Frontal cortex (tissue), 4 donors: Measurements from ENCODE around the gene KLHL22. TPM values are rescaled to one million over a fixed set of nuclear protein-coding genes. Genes with fewer than 3 reads are reported as not detected.
"Not testable (repeated sequence)": the region's sequence is repeated elsewhere in the genome, so short reads cannot be mapped to it uniquely, and the experiment has no call there.

Experiments
- DNase-seq, 2 donors: peaks; one replicate each; pipeline ENCODE4 v3.0.0; 2012; ENCODE audit warnings: low spot score in 2 of 2
- FAIRE-seq: peaks from 2 replicates; lab custom pipeline; 2012; peaks lifted over from hg19 to GRCh38; lab: Jason Lieb, UNC
- total RNA-seq: library from RNA; depleted of rRNA; stranded (reverse); fragments of >200 nt; gene quantifications from one replicate; pipeline ENCODE4 v1.2.3, GENCODE V29; 2014
- donor health status: control.
- donor health status: control.
- donor health status: control.

The KLHL22 gene
- total RNA-seq, 1 donor from 2014 or later, result 46.9 TPM

DNA sequence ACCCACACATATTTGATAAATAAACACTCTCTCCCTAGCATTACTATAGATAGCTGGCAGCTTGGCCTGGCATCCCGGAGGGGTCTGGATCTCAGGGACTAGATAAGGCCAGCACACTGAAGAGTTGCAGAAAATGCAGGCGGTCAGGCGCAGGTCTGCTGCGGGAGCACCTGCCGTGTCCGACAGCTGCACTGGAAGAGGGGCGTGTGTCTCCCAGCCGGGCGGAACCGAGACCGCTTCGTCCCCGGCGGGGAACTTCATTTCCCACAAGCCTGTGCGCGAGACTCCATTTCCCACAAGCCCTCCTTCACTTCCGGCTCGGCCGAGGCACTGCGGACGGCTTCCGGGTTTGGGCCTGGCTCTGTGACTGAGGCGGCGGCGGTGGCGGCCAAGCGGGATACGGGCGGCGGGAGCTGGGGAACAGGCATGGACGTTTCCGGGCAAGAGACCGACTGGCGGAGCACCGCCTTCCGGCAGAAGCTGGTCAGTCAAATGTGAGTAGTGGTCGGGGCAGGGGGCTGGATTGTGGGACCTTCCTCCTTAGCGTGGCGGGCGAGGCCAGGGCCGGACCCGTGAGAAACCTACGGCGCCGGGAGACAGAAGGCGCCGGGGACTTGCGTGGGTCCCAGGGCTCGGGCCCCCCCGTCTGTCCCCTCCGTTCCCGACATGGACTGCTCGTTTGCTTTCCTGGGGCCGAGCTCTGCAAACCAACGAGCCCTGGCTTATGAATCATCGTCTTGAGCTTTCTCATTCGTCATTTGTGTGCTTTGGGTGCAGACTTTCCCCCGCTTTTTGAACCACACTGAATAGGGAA is 11.9 kb upstream of the KLHL22 start, which contains the start of gene MED15:
Gene MED15, plus strand, starts transcription at position 358 of the 814 bp plus-strand sequence. Its CDS starts 69 bp downstream, at position 427.
- FAIRE-seq (no peak), DNase-seq (peak; percentile 73 to 83)

- FAIRE-seq, result no peak
Measured at GRCh38 chr22:20506543-20507252, 11.1 kb upstream of the KLHL22 start.

DNA sequence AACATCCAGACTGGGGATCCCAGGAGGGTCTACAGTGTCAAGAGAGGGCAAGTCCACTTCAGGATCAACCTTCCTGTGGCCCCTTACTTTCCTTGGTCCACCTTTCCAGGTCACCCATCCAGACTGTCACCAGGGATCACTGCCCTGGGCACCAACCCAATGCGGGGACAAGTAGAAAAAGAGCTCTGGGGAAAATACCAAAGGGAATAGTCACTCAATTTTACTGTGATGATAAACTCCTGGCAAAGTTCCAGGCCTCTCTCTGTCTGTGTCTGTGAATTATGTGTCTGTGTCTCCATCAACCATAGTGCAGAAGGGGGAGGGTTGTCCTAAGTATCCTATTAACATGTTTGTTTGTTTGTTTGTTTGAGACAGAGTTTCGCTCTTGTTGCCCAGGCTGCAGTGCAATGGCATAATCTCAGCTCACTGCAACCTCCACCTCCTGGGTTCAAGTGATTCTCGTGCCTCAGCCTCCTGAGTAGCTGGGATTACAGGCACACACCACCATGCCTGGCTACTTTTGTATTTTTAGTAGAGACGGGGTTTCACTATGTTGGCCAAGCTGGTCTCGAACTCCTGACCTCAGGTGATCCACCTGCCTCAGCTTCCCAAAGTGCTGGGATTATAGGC is 8.8 kb upstream of the KLHL22 start:
- FAIRE-seq, DNase-seq: not testable (repeated sequence)

More at GRCh38 chr22:20506543-20507252, 11.1 kb upstream of the KLHL22 start:
- no peak for DNase-seq

DNA sequence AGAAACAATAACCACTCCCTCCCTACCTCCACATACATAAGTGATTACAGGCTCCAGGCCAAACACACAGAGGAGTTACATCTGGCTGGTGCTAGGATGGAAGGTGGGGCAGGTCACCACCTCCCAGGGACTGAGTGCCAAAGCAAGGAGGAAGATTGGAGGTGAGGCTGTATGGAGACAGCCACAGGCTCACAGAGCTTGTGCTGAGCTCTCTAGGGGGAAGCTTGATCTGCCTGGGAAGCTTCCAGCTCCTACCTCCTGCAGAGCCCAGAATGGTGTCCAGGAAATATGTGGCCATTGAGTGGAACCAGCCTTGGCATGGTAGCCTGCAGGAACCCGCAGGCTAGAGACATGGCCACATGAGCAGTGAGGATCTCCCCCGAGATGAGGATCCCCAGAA is 8.2 kb upstream of the KLHL22 start:
- no peak for DNase-seq

GRCh38 chr22:20499769-20500168 is 4.2 kb upstream of the KLHL22 start:
- no peak for FAIRE-seq
- DNase-seq, result no peak

More for the DNA sequence above, 8.2 kb upstream of the KLHL22 start:
- FAIRE-seq, result no peak

- DNase-seq (no peak), FAIRE-seq (no peak)
Measured at GRCh38 chr22:20498913-20499312, 3.3 kb upstream of the KLHL22 start.

- DNase-seq (no peak), FAIRE-seq (no peak)
Measured at GRCh38 chr22:20497426-20497825, 1.8 kb upstream of the KLHL22 start.

- DNase-seq, result peak; percentile 97
- FAIRE-seq, result no peak
Measured at GRCh38 chr22:20495861-20496681, 476 bp upstream of the KLHL22 start.

- DNase-seq, result no peak
- no peak for FAIRE-seq
Measured at GRCh38 chr22:20491346-20491745, 4.2 kb downstream of the KLHL22 start.

DNA sequence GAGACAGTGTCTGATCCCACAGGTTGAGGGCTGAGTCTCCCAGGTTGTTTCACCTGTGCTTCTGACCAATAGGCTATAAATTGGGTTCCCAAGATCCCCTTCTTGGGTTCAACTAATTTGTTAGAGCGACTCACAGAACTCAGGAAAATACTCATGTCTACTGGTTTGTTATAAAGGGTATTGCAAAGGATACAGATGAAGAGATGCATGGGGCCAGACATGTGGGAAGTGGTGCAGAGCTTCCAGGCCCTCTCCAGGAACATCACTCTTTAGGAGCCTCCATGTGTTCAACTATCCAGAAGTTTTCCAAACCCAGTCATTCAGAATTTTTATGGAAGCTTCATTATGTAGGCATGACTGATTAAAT is 4.7 kb downstream of the KLHL22 start:
- FAIRE-seq, result no peak
- no peak for DNase-seq

DNA sequence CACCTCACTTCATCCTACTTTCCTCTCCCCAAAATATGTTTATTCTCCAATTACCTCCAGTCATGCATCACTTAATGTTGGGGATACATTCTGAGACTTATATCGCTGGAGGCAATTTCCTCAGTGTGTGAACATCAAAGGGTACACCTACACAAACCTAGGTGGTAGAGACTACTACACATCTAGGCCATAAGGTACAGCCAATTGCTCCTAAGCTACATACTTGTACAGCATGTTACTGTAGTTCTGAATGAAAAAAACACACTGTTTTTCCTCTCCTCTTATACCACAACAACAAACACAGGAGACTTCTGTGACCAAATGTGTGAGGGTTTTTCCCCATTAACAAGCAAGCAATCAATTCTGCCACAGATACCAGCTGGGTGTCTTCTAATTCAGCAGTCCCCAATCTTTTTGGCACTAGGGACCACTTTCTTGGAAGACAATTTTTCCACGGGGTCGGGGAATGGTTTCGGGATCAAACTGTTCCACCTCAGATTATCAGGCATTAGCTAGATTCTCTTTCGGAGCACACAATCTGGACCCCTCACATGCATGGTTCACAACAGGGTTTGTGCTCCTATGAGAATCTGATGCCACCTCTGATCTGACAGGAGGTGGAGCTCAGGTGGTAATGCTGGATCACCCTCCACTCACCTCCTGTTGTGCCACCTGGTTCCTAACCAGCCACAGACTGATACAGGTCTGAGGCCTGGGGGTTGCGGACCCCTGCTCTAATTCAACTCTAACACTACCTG is 5.2 kb downstream of the KLHL22 start:
- DNase-seq (no peak), FAIRE-seq (no peak)

DNA sequence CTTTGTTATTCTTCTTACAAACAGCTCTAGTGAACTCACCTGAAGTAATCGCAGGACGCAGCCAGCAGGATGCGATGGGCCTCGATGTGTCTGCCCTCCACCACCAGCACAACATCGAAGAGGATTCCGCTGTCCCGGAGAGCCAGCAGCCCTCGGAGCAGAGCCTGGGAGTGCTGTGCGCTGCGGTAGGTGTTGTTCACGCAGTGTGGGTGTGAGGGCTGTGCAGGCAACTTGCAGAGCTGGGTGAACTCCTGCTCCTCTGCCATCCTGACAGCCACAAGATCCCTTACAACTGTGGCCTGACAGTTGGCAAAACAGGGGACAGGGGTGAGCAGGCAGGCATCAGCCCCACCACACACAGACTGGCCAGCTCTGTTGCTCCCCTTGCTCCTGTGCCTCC is 6.6 kb downstream of the KLHL22 start:
- FAIRE-seq (no peak), DNase-seq (no peak)

GRCh38 chr22:20487715-20488114 is 7.9 kb downstream of the KLHL22 start:
- DNase-seq, result no peak
- FAIRE-seq, result no peak

DNA sequence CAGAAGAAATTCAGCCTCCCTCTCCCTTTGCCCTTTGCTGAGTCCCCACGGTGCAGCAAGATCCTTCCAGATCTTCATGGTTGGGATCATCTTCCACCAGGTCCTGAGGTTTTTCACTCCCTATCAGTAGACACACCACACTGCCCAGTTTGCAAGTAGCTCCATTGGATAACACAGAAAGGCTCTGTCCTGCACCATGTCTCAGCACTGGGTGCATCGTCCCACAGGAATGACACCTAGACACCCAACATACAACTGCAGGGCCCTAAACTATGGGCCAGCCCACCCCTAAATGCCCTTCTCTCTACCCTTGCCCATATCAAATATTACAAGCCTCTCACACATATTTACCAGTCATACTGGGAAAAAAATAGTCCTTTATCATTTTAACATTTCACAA is 9.4 kb downstream of the KLHL22 start:
- DNase-seq (no peak), FAIRE-seq (no peak)

- DNase-seq (no peak), FAIRE-seq (no peak)
Measured at GRCh38 chr22:20484948-20485683, 10.5 kb downstream of the KLHL22 start.

DNA sequence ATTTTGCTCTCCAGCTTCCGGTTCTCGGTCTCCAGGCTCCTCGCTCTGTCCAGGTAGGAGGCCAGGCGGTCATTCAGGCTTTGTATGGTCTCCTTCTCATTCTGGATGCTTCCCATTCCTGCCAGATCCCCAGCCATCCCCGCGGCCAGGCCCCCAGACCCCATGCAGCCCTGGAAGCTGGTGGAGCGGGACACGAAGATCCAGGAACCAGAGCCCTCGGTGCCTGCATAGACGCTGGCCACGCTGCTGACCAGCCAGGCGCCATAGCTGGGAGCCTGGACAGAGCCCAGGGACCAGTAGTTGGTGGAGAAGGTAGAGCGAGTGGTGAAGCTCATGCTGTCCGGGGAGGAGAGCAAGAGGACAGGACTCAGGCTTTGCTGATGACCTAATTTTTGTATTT is 11.8 kb downstream of the KLHL22 start:
- DNase-seq, result no peak

DNA sequence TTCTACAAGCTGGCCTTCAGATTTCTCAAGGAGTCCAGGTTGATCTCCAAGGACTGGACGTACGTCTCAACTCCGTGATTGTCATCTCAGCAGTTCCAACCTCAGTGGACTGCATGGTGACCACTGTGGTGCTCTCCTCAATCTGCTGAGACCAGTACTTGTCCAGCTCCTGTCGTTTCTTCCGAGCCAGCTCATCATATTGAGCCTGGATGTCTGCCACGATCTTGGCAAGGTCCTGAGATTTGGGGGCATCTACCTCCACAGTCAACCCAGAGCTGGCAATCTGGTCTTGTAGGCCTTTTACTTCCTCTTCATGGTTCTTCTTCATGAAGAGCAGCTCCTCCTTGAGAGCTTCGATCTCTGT is 12.5 kb downstream of the KLHL22 start:
- not testable (repeated sequence) for FAIRE-seq

More for the DNA sequence above, 11.8 kb downstream of the KLHL22 start:
- no peak for FAIRE-seq

GRCh38 chr22:20479612-20480196 is 15.9 kb downstream of the KLHL22 start:
- FAIRE-seq (no peak), DNase-seq (no peak)

More for the DNA sequence above, 12.5 kb downstream of the KLHL22 start:
- DNase-seq, result not testable (repeated sequence)
